ENCODE measurements around the gene SCGB1C2.

DNA sequence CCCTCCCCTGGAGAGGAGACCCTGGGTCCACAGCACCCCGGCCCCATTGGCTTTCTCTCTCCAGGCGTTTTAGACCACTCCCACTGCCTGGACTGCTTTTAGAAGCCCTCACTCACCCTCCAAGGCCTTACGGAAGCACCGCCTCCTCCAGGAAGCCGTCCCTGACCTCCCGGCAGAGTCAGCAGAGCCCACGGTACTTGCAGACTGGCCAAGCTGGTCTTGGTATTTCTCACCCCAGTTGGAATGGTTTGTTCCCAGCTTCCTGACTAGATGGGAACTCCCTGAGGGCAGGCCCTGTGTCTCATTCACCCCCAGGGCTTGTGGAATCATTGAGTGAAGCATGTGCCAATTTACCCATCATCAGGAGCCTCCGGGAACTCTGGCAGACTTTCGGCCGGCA lies 9.2 kb downstream of the SCGB1C2 start:
- TF ChIP-seq, protein P1, sequence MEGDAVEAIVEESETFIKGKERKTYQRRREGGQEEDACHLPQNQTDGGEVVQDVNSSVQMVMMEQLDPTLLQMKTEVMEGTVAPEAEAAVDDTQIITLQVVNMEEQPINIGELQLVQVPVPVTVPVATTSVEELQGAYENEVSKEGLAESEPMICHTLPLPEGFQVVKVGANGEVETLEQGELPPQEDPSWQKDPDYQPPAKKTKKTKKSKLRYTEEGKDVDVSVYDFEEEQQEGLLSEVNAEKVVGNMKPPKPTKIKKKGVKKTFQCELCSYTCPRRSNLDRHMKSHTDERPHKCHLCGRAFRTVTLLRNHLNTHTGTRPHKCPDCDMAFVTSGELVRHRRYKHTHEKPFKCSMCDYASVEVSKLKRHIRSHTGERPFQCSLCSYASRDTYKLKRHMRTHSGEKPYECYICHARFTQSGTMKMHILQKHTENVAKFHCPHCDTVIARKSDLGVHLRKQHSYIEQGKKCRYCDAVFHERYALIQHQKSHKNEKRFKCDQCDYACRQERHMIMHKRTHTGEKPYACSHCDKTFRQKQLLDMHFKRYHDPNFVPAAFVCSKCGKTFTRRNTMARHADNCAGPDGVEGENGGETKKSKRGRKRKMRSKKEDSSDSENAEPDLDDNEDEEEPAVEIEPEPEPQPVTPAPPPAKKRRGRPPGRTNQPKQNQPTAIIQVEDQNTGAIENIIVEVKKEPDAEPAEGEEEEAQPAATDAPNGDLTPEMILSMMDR (IDR thresholded peaks at IDR 0.05): no peak
- no peak for TF ChIP-seq POLR2AphosphoS5 (IDR thresholded peaks at IDR 0.05)
